Neural progenitor cell (in vitro differentiated cells): ENCODE data around the gene GPR82.

Source experiments
- CTCF ChIP-seq: fragments of 200-600 bp; sonication (generic); IDR thresholded peaks from 2 replicates; pipeline ENCODE4 v1.5.1; 2017; ENCODE audit warnings: antibody characterized with exemption, mild to moderate bottlenecking
- EZH2 ChIP-seq: fragments of 200-600 bp; sonication (generic); IDR thresholded peaks from 2 replicates; pipeline ENCODE4 v1.6.1; 2017; ENCODE audit warnings: antibody characterized with exemption, mild to moderate bottlenecking, moderate library complexity

GRCh38 chrX:41684138-41684537 lies 39.8 kb upstream of the GPR82 start:
- TF ChIP-seq CTCF (no peak), EZH2 (no peak)
